ENCODE measurements around the gene KRTAP12-3.

DNA sequence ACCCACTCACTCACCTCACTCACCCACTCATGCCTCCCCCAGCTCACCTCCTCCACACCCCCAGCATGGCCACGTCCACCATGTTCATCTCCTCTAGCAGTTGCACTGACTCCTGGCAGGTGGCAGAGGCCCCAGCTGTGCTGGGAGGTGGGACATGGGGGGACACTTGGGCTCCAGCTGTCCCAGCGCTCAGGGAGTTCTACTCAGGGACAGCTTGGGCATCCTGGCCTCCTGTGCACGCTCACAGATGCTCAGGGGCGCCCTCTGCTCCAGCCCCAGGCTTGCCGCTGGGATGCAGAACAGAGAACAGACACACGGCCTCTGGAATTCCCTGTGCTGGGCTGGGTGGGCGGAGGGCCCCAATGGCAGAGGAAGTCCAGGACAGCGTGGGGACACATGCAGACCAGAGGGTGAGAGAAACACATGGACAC, 40.6 kb upstream of the KRTAP12-3 start:
- TF ChIP-seq, protein P1, sequence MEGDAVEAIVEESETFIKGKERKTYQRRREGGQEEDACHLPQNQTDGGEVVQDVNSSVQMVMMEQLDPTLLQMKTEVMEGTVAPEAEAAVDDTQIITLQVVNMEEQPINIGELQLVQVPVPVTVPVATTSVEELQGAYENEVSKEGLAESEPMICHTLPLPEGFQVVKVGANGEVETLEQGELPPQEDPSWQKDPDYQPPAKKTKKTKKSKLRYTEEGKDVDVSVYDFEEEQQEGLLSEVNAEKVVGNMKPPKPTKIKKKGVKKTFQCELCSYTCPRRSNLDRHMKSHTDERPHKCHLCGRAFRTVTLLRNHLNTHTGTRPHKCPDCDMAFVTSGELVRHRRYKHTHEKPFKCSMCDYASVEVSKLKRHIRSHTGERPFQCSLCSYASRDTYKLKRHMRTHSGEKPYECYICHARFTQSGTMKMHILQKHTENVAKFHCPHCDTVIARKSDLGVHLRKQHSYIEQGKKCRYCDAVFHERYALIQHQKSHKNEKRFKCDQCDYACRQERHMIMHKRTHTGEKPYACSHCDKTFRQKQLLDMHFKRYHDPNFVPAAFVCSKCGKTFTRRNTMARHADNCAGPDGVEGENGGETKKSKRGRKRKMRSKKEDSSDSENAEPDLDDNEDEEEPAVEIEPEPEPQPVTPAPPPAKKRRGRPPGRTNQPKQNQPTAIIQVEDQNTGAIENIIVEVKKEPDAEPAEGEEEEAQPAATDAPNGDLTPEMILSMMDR (IDR thresholded peaks at IDR 0.05; ENCODE audit: low read length) = no peak
- no peak for TF ChIP-seq EZH2 (IDR thresholded peaks at IDR 0.05; ENCODE audit: borderline replicate concordance, low read length)
